ENCODE results near the gene LRP8. TPM values are rescaled to one million over a fixed set of nuclear protein-coding genes. Genes with fewer than 3 reads are reported as not detected.

Gene LRP8
- total and polyA plus RNA-seq, 2 experiments from 2014 or later: 27.8 to 71.1 TPM

GRCh38 chr1:53330819-53331218 is 2.9 kb upstream of the LRP8 start:
- H3K9me3 Mint-ChIP-seq: no peaks in the 10 kb centered on the region; the same call in 2 of the 3 replicates
- no peak overlapping the region for H3K4me3 Mint-ChIP-seq
- TF ChIP-seq, protein P1, sequence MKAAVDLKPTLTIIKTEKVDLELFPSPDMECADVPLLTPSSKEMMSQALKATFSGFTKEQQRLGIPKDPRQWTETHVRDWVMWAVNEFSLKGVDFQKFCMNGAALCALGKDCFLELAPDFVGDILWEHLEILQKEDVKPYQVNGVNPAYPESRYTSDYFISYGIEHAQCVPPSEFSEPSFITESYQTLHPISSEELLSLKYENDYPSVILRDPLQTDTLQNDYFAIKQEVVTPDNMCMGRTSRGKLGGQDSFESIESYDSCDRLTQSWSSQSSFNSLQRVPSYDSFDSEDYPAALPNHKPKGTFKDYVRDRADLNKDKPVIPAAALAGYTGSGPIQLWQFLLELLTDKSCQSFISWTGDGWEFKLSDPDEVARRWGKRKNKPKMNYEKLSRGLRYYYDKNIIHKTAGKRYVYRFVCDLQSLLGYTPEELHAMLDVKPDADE (IDR thresholded peaks at IDR 0.05): no peak
- no peak for TF ChIP-seq ZNF331 (CRISPR knock-in tag; IDR thresholded peaks at IDR 0.05; ENCODE audit: low read depth)
- TF ChIP-seq, protein P2, sequence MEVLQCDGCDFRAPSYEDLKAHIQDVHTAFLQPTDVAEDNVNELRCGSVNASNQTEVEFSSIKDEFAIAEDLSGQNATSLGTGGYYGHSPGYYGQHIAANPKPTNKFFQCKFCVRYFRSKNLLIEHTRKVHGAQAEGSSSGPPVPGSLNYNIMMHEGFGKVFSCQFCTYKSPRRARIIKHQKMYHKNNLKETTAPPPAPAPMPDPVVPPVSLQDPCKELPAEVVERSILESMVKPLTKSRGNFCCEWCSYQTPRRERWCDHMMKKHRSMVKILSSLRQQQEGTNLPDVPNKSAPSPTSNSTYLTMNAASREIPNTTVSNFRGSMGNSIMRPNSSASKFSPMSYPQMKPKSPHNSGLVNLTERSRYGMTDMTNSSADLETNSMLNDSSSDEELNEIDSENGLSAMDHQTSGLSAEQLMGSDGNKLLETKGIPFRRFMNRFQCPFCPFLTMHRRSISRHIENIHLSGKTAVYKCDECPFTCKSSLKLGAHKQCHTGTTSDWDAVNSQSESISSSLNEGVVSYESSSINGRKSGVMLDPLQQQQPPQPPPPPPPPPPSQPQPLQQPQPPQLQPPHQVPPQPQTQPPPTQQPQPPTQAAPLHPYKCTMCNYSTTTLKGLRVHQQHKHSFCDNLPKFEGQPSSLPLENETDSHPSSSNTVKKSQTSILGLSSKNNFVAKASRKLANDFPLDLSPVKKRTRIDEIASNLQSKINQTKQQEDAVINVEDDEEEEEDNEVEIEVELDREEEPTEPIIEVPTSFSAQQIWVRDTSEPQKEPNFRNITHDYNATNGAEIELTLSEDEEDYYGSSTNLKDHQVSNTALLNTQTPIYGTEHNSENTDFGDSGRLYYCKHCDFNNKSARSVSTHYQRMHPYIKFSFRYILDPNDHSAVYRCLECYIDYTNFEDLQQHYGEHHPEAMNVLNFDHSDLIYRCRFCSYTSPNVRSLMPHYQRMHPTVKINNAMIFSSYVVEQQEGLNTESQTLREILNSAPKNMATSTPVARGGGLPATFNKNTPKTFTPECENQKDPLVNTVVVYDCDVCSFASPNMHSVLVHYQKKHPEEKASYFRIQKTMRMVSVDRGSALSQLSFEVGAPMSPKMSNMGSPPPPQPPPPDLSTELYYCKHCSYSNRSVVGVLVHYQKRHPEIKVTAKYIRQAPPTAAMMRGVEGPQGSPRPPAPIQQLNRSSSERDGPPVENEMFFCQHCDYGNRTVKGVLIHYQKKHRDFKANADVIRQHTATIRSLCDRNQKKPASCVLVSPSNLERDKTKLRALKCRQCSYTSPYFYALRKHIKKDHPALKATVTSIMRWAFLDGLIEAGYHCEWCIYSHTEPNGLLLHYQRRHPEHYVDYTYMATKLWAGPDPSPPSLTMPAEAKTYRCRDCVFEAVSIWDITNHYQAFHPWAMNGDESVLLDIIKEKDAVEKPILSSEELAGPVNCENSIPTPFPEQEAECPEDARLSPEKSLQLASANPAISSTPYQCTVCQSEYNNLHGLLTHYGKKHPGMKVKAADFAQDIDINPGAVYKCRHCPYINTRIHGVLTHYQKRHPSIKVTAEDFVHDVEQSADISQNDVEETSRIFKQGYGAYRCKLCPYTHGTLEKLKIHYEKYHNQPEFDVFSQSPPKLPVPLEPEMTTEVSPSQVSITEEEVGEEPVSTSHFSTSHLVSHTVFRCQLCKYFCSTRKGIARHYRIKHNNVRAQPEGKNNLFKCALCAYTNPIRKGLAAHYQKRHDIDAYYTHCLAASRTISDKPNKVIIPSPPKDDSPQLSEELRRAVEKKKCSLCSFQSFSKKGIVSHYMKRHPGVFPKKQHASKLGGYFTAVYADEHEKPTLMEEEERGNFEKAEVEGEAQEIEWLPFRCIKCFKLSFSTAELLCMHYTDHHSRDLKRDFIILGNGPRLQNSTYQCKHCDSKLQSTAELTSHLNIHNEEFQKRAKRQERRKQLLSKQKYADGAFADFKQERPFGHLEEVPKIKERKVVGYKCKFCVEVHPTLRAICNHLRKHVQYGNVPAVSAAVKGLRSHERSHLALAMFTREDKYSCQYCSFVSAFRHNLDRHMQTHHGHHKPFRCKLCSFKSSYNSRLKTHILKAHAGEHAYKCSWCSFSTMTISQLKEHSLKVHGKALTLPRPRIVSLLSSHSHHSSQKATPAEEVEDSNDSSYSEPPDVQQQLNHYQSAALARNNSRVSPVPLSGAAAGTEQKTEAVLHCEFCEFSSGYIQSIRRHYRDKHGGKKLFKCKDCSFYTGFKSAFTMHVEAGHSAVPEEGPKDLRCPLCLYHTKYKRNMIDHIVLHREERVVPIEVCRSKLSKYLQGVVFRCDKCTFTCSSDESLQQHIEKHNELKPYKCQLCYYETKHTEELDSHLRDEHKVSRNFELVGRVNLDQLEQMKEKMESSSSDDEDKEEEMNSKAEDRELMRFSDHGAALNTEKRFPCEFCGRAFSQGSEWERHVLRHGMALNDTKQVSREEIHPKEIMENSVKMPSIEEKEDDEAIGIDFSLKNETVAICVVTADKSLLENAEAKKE (CRISPR knock-in tag; IDR thresholded peaks at IDR 0.05): no peak
- TF ChIP-seq EZH2phosphoT487 (IDR thresholded peaks at IDR 0.05; ENCODE audit: unreplicated experiment): no peak
- TF ChIP-seq, protein P3, sequence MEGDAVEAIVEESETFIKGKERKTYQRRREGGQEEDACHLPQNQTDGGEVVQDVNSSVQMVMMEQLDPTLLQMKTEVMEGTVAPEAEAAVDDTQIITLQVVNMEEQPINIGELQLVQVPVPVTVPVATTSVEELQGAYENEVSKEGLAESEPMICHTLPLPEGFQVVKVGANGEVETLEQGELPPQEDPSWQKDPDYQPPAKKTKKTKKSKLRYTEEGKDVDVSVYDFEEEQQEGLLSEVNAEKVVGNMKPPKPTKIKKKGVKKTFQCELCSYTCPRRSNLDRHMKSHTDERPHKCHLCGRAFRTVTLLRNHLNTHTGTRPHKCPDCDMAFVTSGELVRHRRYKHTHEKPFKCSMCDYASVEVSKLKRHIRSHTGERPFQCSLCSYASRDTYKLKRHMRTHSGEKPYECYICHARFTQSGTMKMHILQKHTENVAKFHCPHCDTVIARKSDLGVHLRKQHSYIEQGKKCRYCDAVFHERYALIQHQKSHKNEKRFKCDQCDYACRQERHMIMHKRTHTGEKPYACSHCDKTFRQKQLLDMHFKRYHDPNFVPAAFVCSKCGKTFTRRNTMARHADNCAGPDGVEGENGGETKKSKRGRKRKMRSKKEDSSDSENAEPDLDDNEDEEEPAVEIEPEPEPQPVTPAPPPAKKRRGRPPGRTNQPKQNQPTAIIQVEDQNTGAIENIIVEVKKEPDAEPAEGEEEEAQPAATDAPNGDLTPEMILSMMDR (conservative IDR thresholded peaks at IDR 0.05; ENCODE audit: low read depth in 2 of 2): no peak
- TF ChIP-seq POLR2AphosphoS5 (IDR thresholded peaks at IDR 0.05; ENCODE audit: low read depth): no peak
- no peak for TF ChIP-seq NANOG (IDR thresholded peaks at IDR 0.05; ENCODE audit: borderline replicate concordance)
- no peak for TF ChIP-seq JUNB (IDR thresholded peaks at IDR 0.05; ENCODE audit: unreplicated experiment)
- peaks cover 18% of the 10 kb centered on the region for H3K36me3 Mint-ChIP-seq (ENCODE audit: low read depth)
- peaks cover 8% of the 10 kb centered on the region for H3K4me1 Mint-ChIP-seq
- Histone ChIP-seq H3F3A (replicated peaks; ENCODE audit: low read depth) (no peaks in the 10 kb centered on the region), H2AFZ (no peak overlapping the region), H3K27me3 (ENCODE audit: insufficient read depth) (no peaks in the 10 kb centered on the region), H3K27ac (ENCODE audit: low read depth) (no peak overlapping the region), H4K20me1 (replicated peaks; ENCODE audit: insufficient read depth) (no peaks in the 10 kb centered on the region), H3K4me1 (ENCODE audit: insufficient read depth) (peaks cover 1% of the 10 kb centered on the region), H3K4me2 (no peak overlapping the region), H3K4me3 (no peak overlapping the region), H3K9me2 (ENCODE audit: insufficient read depth) (no peaks in the 10 kb centered on the region), H3K36me3 (ENCODE audit: insufficient read depth) (no peaks in the 10 kb centered on the region; the same call in 1 of the 2 replicates), H3K79me2 (replicated peaks; ENCODE audit: insufficient read depth) (peaks cover 4% of the 10 kb centered on the region; the same call in 1 of the 2 replicates)
- H3K27ac Mint-ChIP-seq: no peak overlapping the region
- ATAC-seq: no peak
- no peak for DNase-seq (ENCODE audit: low spot score)
- H3K27me3 Mint-ChIP-seq (ENCODE audit: insufficient read depth, low read depth, poor library complexity): peaks cover 18% of the 10 kb centered on the region
